SIG-M5 (cell line): ENCODE measurements around the gene FRRS1.

Experiments
- DNase-seq: peaks from one replicate; lab custom pipeline; 2025; lab: John Stamatoyannopoulos, UW

The FRRS1 gene

GRCh38 chr1:99676876-99677275 is 89.6 kb downstream of the FRRS1 start:
- no peak for DNase-seq

- no peak for DNase-seq
These were observed 90.4 kb downstream of the FRRS1 start for GRCh38 chr1:99675994-99676393.

- no peak for DNase-seq
These were observed 91.1 kb downstream of the FRRS1 start for GRCh38 chr1:99675292-99675691.

GRCh38 chr1:99674115-99675064 is 92.0 kb downstream of the FRRS1 start:
- no peak for DNase-seq

- DNase-seq, result no peak
These were observed 93.1 kb downstream of the FRRS1 start for GRCh38 chr1:99673315-99673714.

GRCh38 chr1:99672530-99673213 is 93.8 kb downstream of the FRRS1 start:
- DNase-seq, result no peak

GRCh38 chr1:99672038-99672437 is 94.4 kb downstream of the FRRS1 start:
- no peak for DNase-seq

GRCh38 chr1:99670583-99670982 is 95.9 kb downstream of the FRRS1 start:
- DNase-seq, result no peak

GRCh38 chr1:99669821-99670220 is 96.6 kb downstream of the FRRS1 start:
- no peak for DNase-seq

GRCh38 chr1:99669376-99669775 is 97.1 kb downstream of the FRRS1 start:
- DNase-seq, result no peak

GRCh38 chr1:99665212-99665611 is 101.2 kb downstream of the FRRS1 start:
- no peak for DNase-seq

- DNase-seq, result no peak
These were observed 102.9 kb downstream of the FRRS1 start for GRCh38 chr1:99663501-99663900.

- no peak for DNase-seq
These were observed 103.8 kb downstream of the FRRS1 start for GRCh38 chr1:99662539-99663080.

GRCh38 chr1:99661780-99662179 is 104.7 kb downstream of the FRRS1 start:
- DNase-seq, result no peak

GRCh38 chr1:99660496-99660895 is 105.9 kb downstream of the FRRS1 start:
- no peak for DNase-seq

- no peak for DNase-seq
These were observed 106.7 kb downstream of the FRRS1 start for GRCh38 chr1:99659755-99660210.
